Suprapubic skin (tissue), 3 donors: ENCODE data around the gene PARN.

Experiments
- CTCF ChIP-seq, 2 donors: fragments of 200-600 bp in 1 of 2; fragments of 450-650 bp in 1 of 2; sonication (generic) in 1 of 2; IDR thresholded peaks; one replicate each; pipeline ENCODE4 v1.5.1; 2016 to 2019; ENCODE audit warnings: antibody characterized with exemption in 2 of 2, mild to moderate bottlenecking in 1 of 2, moderate library complexity in 1 of 2
- EP300 ChIP-seq: sonication (generic); formaldehyde crosslinking; IDR thresholded peaks from one replicate; pipeline ENCODE4 v1.6.1; 2017; ENCODE audit warnings: antibody characterized with exemption
- POLR2A ChIP-seq, 2 donors: fragments of 450-650 bp; IDR thresholded peaks; one replicate each; pipeline ENCODE4 v1.6.1; 2017; ENCODE audit warnings: antibody characterized with exemption in 2 of 2, mild to moderate bottlenecking in 2 of 2, moderate library complexity in 2 of 2

GRCh38 chr16:14495213-14496046 lies 134.6 kb downstream of the PARN start:
- no peak for TF ChIP-seq CTCF (IDR thresholded peaks at IDR 0.05)
- no peak for TF ChIP-seq EP300
- no peak for TF ChIP-seq POLR2A (IDR thresholded peaks at IDR 0.05)
